ENCODE results near the gene PFDN4.

PFDN4 gene

DNA sequence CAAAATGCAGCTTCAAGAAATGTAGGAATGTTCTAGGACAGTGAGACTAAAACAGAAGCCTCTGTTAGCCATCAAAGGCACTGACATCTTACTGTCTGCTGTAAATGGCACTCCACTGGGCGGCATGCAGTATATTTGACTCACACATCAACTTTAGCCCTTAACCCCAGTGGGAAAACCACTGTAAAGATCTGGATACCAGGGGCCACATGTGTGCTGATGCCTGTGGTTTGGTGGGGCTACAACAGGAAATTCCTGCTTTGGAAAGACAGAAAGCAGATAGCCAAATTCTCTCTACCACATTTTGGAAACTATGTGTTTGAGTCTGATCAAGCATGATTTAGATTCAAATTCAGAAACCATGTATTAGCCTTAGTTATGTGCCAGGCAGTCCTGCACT is 4.3 kb downstream of the PFDN4 start:
- TF ChIP-seq, protein P1, sequence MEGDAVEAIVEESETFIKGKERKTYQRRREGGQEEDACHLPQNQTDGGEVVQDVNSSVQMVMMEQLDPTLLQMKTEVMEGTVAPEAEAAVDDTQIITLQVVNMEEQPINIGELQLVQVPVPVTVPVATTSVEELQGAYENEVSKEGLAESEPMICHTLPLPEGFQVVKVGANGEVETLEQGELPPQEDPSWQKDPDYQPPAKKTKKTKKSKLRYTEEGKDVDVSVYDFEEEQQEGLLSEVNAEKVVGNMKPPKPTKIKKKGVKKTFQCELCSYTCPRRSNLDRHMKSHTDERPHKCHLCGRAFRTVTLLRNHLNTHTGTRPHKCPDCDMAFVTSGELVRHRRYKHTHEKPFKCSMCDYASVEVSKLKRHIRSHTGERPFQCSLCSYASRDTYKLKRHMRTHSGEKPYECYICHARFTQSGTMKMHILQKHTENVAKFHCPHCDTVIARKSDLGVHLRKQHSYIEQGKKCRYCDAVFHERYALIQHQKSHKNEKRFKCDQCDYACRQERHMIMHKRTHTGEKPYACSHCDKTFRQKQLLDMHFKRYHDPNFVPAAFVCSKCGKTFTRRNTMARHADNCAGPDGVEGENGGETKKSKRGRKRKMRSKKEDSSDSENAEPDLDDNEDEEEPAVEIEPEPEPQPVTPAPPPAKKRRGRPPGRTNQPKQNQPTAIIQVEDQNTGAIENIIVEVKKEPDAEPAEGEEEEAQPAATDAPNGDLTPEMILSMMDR (IDR thresholded peaks at IDR 0.05; ENCODE audit: borderline replicate concordance, insufficient read depth, low read depth, low read length): no peak

DNA sequence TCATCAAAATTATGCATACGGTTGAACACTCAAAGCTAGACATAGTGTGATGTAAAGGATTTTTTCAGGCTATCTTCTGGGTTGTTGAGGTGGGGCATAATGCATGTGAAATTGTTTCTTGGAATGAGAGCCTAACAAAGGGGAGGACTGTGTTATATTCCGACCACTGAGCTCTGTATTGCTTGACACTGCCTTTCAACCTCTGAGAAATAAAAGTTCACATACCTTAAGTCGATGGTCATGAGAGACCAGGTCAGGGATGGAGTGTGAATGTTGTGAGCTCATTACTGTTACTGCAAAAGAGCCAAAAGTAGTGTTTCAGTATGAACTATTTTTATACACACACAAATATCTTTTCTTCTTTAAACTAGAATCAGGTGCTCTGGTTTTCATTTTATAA is 5.0 kb downstream of the PFDN4 start:
- no peak overlapping the region for H3K4me3 ChIP-seq (ENCODE audit: low read depth, low read length)
- TF ChIP-seq, protein P1 (IDR thresholded peaks at IDR 0.05; ENCODE audit: borderline replicate concordance, insufficient read depth, low read depth, low read length): no peak

More for the DNA sequence above, 4.3 kb downstream of the PFDN4 start:
- H3K4me3 ChIP-seq (ENCODE audit: low read depth, low read length): no peak overlapping the region

DNA sequence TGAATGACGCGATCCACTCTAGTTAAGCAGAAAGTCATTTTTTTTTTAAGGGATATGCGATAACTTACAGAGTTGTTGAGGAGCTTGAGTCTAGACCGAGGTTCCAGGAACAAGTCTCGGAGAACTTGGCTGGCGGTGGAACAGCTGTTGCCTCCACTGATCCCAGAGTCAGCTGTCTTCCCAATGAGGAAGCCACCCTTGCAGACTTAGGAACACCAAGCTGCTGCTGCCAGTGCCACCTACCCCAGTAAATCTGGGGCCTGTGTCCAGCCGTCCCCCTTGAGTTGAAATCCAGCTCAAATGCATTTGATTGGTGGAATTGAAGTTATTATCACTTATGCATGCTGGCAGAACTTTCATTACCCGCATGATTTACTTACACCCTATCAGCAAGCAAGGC is 6.7 kb downstream of the PFDN4 start:
- TF ChIP-seq, protein P1 (IDR thresholded peaks at IDR 0.05; ENCODE audit: borderline replicate concordance, insufficient read depth, low read depth, low read length): no peak
- H3K4me3 ChIP-seq (ENCODE audit: low read depth, low read length): no peak overlapping the region

DNA sequence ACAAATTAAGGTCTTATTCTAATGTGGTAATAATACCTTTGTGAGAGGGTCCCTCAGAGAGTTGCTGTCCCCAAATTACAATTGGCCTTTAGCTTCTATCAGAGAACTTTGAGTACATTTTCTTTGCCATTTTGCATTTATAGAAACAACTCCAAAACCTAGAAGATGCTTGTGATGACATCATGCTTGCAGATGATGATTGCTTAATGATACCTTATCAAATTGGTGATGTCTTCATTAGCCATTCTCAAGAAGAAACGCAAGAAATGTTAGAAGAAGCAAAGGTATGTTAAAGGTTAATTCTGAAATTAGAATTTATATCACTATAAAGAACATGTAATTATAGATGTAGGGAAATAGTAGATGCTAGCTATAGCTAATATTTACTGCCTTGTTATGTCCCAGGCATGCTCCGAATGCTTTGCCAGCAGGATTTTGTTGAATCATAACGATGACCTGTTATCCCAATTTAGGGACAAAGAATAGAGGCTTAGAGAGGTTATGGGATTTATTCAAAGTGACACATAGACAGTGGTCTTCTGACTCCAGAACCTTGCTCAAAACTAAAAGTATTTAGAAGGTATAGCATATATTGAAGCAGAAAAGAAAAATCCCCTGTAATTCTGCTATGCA is 7.4 kb downstream of the PFDN4 start:
- TF ChIP-seq, protein P1 (IDR thresholded peaks at IDR 0.05; ENCODE audit: borderline replicate concordance, insufficient read depth, low read depth, low read length): no peak
- H3K4me3 ChIP-seq (ENCODE audit: low read depth, low read length): no peak overlapping the region

DNA sequence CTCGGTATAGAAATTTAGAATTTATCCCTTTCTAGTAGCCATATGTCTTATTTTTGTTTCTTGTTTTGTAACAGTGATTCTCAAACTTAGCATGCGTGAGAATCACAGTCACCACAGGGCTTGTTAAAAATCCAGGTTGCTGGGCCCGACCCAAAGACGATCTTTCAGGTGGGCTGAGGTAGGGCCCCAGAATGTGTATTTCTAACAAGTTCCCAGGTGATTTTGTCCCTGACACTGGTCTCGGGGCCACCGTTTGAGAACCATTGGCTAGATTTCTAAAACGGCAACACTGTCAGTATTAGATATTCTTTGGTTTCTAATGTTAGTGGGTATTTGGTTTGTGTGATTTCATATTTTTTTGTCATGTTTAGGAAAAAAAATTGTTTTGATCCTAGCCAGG is 9.9 kb downstream of the PFDN4 start:
- H3K4me3 ChIP-seq (ENCODE audit: low read depth, low read length): no peak overlapping the region
- TF ChIP-seq, protein P1 (IDR thresholded peaks at IDR 0.05; ENCODE audit: borderline replicate concordance, insufficient read depth, low read depth, low read length): no peak

DNA sequence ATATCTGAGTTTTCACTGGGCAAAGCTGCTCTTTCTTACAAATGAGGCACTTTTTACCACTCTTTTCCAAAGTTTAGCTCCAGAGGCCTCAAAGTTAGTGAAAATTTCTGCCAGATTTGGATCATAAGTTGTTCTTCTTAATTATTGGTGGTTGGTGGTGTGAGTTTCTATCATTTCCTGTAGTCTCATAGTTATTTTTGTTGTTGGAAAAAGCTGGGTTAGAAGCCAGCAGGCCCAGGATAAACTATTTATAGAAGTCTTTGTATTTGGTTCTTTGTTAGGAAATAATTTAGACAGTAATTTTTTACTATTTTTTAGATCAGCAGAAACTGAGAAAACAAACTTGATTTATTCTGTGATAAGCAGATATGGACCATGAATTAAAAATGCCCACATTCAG is 10.6 kb downstream of the PFDN4 start:
- no peak overlapping the region for H3K4me3 ChIP-seq (ENCODE audit: low read depth, low read length)
- TF ChIP-seq, protein P1 (IDR thresholded peaks at IDR 0.05; ENCODE audit: borderline replicate concordance, insufficient read depth, low read depth, low read length): no peak

DNA sequence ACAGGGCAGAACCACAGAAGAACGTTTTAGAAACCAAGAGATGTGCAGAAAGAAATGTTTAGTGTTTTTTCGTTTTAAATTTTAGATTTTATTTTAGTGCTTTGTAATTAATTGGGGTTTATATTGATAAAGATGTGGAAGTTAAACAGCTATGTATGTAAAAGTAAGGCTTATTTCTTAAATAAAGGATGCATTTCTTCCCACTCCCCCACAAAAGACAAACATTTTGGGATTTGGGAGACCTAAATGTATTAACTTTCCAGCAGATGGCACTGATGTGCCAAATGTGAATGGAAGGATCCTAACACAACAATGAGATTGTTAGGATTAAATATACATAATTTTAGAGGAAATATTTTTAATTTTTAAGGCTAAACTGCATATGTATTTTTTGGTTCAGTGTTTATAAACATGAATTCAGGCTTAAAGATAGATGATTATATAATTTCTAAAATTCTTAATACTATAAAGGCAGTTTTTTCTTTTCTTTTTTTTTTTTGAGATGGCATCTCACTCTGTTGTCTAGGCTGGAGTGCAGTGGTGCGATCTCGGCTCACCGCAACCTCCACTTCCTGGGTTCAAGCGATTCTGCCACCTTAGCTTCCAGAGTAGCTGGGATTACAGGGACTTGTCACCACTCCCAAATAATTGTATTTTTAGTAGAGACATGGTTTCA is 12.0 kb downstream of the PFDN4 start:
- TF ChIP-seq, protein P1 (IDR thresholded peaks at IDR 0.05; ENCODE audit: borderline replicate concordance, insufficient read depth, low read depth, low read length): peak; percentile 15; the same call in 1 of the 2 replicates
- H3K4me3 ChIP-seq (ENCODE audit: low read depth, low read length): no peak overlapping the region

Measured in GM12875 (cell line).